ENCODE measurements around the gene NPL. TPM values are rescaled to one million over a fixed set of nuclear protein-coding genes. Genes with fewer than 3 reads are reported as not detected.

Gene NPL
- polyA plus RNA-seq, 2 of the 4 experiments (the other 2 are of a cell fraction): 0.80 to 1.0 TPM

GRCh38 chr1:182742780-182743179 is 46.8 kb upstream of the NPL start (continued):
- no peak for TF ChIP-seq ELK1 (IDR thresholded peaks at IDR 0.05; ENCODE audit: low read depth, low read length)

- WGBS (ENCODE audit: missing lambda C conversion rate): 44% methylated on average over 14 of the region's 14 CpGs
- Histone ChIP-seq H3K4me3 (no peak overlapping the region), H3K4me1 (no peaks in the 10 kb centered on the region), H3K4me2 (no peak overlapping the region), H3K27ac (no peak overlapping the region), H3K9me3 (no peaks in the 10 kb centered on the region)
- ChIA-PET POLR2A (no interaction called here), CTCF (interaction anchor here (1.4 kb wide), 1 partner anchor 147 kb away, joined by 3 read pairs; no protein-coding TSS in a partner anchor)
- no peak for FAIRE-seq
- ATAC-seq: no peak
- no peak for DNase-seq (ENCODE audit: low read depth in 1 of 2, low spot score in 1 of 2)
- no peak for TF ChIP-seq USF2 (IDR thresholded peaks at IDR 0.05)
- TF ChIP-seq ZSCAN20 (CRISPR knock-in tag; IDR thresholded peaks at IDR 0.05): no peak
- no peak for TF ChIP-seq ESRRA (IDR thresholded peaks at IDR 0.05; ENCODE audit: borderline replicate concordance, low read length)
- TF ChIP-seq HOXA7 (CRISPR knock-in tag; IDR thresholded peaks at IDR 0.05): no peak
- no peak for TF ChIP-seq MAZ (IDR thresholded peaks at IDR 0.05; ENCODE audit: borderline replicate concordance, low read depth, low read length)
- no peak for TF ChIP-seq EHMT2 (IDR thresholded peaks at IDR 0.05; ENCODE audit: low read depth)
- no peak for TF ChIP-seq HDAC2 (IDR thresholded peaks at IDR 0.05)
- no peak for TF ChIP-seq HMGXB4 (CRISPR knock-in tag; IDR thresholded peaks at IDR 0.05; ENCODE audit: borderline replicate concordance)
- no peak for TF ChIP-seq RFX5 (IDR thresholded peaks at IDR 0.05)
- no peak for TF ChIP-seq E2F6 (IDR thresholded peaks at IDR 0.05; ENCODE audit: borderline replicate concordance, low read depth)
- no peak for TF ChIP-seq CHD4 (IDR thresholded peaks at IDR 0.05; ENCODE audit: borderline replicate concordance)
- no peak for TF ChIP-seq POLR2A (IDR thresholded peaks at IDR 0.05; ENCODE audit: low read length)
Measured at GRCh38 chr1:182752077-182752988, 37.2 kb upstream of the NPL start.

- no peak overlapping the region for H3K27ac ChIP-seq
- H3K4me3 ChIP-seq: no peak overlapping the region
- no peaks in the 10 kb centered on the region for H3K9me3 ChIP-seq
- FAIRE-seq (no peak), DNase-seq (ENCODE audit: low read depth in 1 of 2, low spot score in 1 of 2) (no peak), ATAC-seq (no peak)
- H3K4me1 ChIP-seq: no peaks in the 10 kb centered on the region
- ChIA-PET POLR2A (no interaction called here), CTCF (interaction anchor here (1.4 kb wide), 1 partner anchor 154 kb away, joined by 4 read pairs; no protein-coding TSS in a partner anchor)
- WGBS (ENCODE audit: missing lambda C conversion rate): 76% methylated on average over 7 of the region's 7 CpGs
- no peak overlapping the region for H3K4me2 ChIP-seq
- TF ChIP-seq TP53 (CRISPR knock-in tag; IDR thresholded peaks at IDR 0.05) (no peak), JUN (IDR thresholded peaks at IDR 0.05) (no peak), ZC3H11A (IDR thresholded peaks at IDR 0.05) (no peak), FOSB (CRISPR knock-in tag; IDR thresholded peaks at IDR 0.05) (no peak), SREBF2 (IDR thresholded peaks at IDR 0.05) (no peak), HES2 (IDR thresholded peaks at IDR 0.05) (no peak), NFE2L2 (conservative IDR thresholded peaks at IDR 0.05; ENCODE audit: low read length) (no peak), FOXS1 (CRISPR knock-in tag; IDR thresholded peaks at IDR 0.05) (no peak), CBX2 (IDR thresholded peaks at IDR 0.05; ENCODE audit: borderline replicate concordance, low read depth) (no peak), ELK1 (IDR thresholded peaks at IDR 0.05; ENCODE audit: low read depth, low read length) (no peak), CHD2 (IDR thresholded peaks at IDR 0.05; ENCODE audit: low read length, partially characterized antibody) (no peak), RFX5 (IDR thresholded peaks at IDR 0.05) (no peak), ESRRA (IDR thresholded peaks at IDR 0.05; ENCODE audit: borderline replicate concordance, low read length) (no peak), MAZ (IDR thresholded peaks at IDR 0.05; ENCODE audit: borderline replicate concordance, low read depth, low read length) (no peak)
Measured at GRCh38 chr1:182754087-182754486, 35.5 kb upstream of the NPL start.
